ENCODE results near the gene GHITM. TPM values are rescaled to one million over a fixed set of nuclear protein-coding genes. Genes with fewer than 3 reads are reported as not detected.
A peak's percentile ranks its signal among the peaks of the same experiment; 100 is the strongest.
"Not testable (repeated sequence)": the region's sequence is repeated elsewhere in the genome, so short reads cannot be mapped to it uniquely, and the experiment has no call there.

The GHITM gene
- total RNA-seq, 1 donor from 2014 or later = 114 TPM

DNA sequence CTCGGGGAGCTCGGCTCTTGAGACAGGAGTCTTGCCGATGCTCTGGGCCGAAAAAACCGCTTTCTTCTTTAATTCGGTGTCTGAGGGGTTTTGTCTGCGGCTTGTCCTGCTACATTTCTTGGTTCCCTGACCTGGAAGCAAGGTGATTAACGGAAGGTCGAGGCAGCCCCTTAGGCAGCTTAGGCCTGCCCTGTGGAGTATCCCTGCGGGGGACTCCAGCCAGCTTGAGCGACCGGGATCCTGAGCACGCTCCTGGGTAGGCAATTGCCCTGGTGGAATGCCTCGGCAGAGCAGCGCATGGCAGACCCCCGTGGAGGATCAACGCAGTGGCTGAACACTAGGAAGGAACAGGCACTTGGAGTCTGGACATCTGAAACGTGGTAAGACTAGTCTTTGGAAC lies 30.5 kb upstream of the GHITM start:
- peaks cover 4% of the 10 kb centered on the region for H3K27me3 Mint-ChIP-seq

DNA sequence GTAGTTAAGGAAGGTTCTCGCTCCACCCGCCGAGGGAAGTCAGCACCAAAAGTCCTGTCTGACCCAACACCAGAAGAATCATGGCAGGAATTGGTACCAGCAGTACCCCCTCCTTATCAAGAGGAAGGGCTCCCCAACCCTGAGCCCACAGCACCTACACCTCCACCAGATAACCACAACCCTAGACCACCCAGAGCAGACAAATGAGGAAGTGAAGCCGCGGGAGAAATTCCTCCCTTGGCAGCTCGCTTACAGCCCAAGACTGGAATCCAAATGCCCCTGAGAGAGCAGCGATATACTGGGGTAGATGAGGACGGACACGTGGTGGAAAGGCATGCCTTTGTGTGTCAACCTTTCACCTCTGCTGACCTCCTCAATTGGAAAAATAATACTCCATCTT lies 29.5 kb upstream of the GHITM start:
- H3K9me3 Mint-ChIP-seq; H3K27me3 Mint-ChIP-seq; H3K4me1 Mint-ChIP-seq (ENCODE audit: unreplicated experiment); DNase-seq (ENCODE audit: extremely low spot score, unreplicated experiment); H3K27ac Mint-ChIP-seq; H3K36me3 Mint-ChIP-seq; H3K4me3 Mint-ChIP-seq: not testable (repeated sequence)

More for the DNA sequence above, 30.5 kb upstream of the GHITM start:
- no peak for DNase-seq (ENCODE audit: extremely low spot score, unreplicated experiment)
- H3K4me1 Mint-ChIP-seq (ENCODE audit: unreplicated experiment) = no peaks in the 10 kb centered on the region
- H3K27ac Mint-ChIP-seq = no peak overlapping the region
- H3K36me3 Mint-ChIP-seq = no peaks in the 10 kb centered on the region
- H3K9me3 Mint-ChIP-seq = no peaks in the 10 kb centered on the region
- H3K4me3 Mint-ChIP-seq = no peak overlapping the region
- TF ChIP-seq, protein P1, sequence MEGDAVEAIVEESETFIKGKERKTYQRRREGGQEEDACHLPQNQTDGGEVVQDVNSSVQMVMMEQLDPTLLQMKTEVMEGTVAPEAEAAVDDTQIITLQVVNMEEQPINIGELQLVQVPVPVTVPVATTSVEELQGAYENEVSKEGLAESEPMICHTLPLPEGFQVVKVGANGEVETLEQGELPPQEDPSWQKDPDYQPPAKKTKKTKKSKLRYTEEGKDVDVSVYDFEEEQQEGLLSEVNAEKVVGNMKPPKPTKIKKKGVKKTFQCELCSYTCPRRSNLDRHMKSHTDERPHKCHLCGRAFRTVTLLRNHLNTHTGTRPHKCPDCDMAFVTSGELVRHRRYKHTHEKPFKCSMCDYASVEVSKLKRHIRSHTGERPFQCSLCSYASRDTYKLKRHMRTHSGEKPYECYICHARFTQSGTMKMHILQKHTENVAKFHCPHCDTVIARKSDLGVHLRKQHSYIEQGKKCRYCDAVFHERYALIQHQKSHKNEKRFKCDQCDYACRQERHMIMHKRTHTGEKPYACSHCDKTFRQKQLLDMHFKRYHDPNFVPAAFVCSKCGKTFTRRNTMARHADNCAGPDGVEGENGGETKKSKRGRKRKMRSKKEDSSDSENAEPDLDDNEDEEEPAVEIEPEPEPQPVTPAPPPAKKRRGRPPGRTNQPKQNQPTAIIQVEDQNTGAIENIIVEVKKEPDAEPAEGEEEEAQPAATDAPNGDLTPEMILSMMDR (conservative IDR thresholded peaks at IDR 0.05) = no peak

DNA sequence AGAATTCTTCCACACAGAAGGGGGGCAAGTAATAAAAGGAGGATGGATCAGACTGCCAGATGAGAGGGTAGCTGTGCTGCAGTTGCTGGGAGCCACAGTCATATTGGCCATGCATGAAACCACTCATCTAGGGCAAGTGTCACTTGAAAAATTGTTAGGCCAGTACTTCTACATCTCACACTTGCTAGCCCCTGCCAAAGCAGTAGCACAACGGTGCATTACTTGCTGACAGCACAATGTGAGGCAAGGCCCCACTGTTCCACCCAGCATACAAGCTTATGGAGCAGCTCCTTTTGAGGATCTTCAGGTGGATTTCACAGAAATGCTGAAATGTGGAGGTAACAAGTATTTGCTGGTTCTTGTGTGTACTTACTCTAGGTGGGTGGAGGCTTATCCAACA lies 25.8 kb upstream of the GHITM start:
- H3K27me3 Mint-ChIP-seq; H3K4me3 Mint-ChIP-seq; H3K9me3 Mint-ChIP-seq; H3K27ac Mint-ChIP-seq; H3K36me3 Mint-ChIP-seq; DNase-seq (ENCODE audit: extremely low spot score, unreplicated experiment): not testable (repeated sequence)
- peaks cover 15% of the 10 kb centered on the region for H3K4me1 Mint-ChIP-seq (ENCODE audit: unreplicated experiment)

DNA sequence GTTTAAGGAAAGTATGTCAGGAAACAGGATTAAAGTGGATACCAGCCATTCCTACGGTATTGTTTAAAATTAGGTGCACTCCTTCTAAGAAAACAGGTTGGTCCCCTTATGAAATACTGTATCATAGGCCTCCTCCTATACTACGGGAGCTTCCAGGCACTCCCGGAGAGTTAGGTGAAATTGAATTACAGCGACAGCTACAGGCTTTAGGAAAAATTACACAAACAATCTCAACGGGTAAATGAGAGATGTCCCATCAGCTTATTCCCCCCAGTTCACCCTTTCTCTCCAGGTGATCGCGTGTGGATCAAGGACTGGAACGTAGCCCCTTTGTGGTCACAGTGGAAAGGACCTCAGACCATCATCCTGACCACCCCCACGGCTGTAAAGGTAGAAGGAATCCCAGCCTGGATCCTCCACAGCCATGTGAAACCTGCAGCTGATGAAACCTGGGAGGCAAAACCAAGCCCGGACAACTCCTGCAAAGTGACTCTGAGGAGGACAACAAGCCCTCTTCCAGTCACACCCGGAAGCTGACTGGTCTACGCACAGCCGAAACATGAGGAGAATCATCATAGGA lies 25.1 kb upstream of the GHITM start:
- peaks cover 4% of the 10 kb centered on the region for H3K9me3 Mint-ChIP-seq
- H3K27ac Mint-ChIP-seq = no peak overlapping the region
- no peak for DNase-seq (ENCODE audit: extremely low spot score, unreplicated experiment)
- peaks cover 17% of the 10 kb centered on the region for H3K4me1 Mint-ChIP-seq (ENCODE audit: unreplicated experiment)
- H3K36me3 Mint-ChIP-seq = peaks cover 3% of the 10 kb centered on the region
- TF ChIP-seq, protein P1 (conservative IDR thresholded peaks at IDR 0.05) = peak; percentile 57
- H3K4me3 Mint-ChIP-seq = no peak overlapping the region
- H3K27me3 Mint-ChIP-seq = peaks cover 4% of the 10 kb centered on the region

DNA sequence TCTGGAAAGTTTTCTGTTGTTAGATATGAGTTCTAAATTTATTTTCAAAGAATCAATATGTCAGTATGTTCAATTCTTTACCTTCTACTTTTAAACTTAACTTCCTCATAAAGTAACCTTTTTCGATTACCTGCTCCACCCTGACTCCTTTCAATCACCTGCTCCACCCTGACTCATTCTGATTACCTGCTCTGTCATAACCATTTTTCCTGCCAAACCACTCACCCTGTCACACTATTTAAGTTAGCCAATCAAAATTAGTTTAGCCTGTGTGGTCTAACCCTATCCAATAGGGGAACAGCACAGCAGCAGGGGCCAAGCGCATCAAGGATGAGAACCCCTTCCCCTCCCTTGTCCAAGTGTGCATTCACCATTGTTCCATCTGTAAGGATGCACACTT lies 22.1 kb upstream of the GHITM start:
- H3K9me3 Mint-ChIP-seq; H3K27ac Mint-ChIP-seq; DNase-seq (ENCODE audit: extremely low spot score, unreplicated experiment); H3K27me3 Mint-ChIP-seq; H3K36me3 Mint-ChIP-seq; H3K4me3 Mint-ChIP-seq: not testable (repeated sequence)
- H3K4me1 Mint-ChIP-seq (ENCODE audit: unreplicated experiment) = peaks cover 17% of the 10 kb centered on the region

DNA sequence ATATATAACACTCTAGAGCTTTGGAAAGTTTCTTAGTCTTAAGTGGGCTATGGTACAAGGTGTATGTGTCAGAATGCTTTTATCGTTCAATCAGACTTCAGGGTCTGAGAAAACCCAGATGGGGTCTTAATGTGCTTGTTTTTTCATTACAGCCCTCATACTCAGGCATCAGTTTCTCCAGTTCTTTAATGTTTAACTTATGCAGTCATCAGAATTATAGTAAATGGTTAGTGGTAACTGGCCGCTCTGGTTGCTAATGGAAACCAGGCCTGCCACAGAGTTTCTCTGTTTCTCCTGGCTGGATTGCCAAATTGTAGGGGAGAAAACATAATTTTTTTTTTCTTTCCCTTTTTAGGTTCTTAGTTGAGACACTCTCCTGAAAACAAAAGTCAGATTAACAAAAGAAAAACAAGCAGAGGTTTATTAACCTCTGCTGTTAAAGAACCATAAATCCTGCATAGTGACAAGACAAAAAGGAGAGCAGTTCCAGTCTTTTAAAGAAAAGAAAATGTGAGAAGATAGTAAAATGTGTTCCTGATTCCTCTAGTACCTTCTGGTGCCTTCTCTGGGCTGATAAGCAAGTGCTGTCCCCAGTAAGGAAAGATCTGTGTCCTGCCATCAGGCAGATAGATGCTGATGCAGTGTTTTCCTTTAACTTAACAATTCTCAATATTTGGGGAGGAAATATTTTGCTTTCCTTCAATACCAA lies 21.5 kb upstream of the GHITM start:
- H3K27ac Mint-ChIP-seq = no peak overlapping the region
- H3K4me3 Mint-ChIP-seq = no peak overlapping the region
- peaks cover 3% of the 10 kb centered on the region for H3K36me3 Mint-ChIP-seq
- peaks cover 17% of the 10 kb centered on the region for H3K4me1 Mint-ChIP-seq (ENCODE audit: unreplicated experiment)
- TF ChIP-seq, protein P1 (conservative IDR thresholded peaks at IDR 0.05) = no peak
- H3K27me3 Mint-ChIP-seq = no peaks in the 10 kb centered on the region
- peaks cover 4% of the 10 kb centered on the region for H3K9me3 Mint-ChIP-seq
- no peak for DNase-seq (ENCODE audit: extremely low spot score, unreplicated experiment)

DNA sequence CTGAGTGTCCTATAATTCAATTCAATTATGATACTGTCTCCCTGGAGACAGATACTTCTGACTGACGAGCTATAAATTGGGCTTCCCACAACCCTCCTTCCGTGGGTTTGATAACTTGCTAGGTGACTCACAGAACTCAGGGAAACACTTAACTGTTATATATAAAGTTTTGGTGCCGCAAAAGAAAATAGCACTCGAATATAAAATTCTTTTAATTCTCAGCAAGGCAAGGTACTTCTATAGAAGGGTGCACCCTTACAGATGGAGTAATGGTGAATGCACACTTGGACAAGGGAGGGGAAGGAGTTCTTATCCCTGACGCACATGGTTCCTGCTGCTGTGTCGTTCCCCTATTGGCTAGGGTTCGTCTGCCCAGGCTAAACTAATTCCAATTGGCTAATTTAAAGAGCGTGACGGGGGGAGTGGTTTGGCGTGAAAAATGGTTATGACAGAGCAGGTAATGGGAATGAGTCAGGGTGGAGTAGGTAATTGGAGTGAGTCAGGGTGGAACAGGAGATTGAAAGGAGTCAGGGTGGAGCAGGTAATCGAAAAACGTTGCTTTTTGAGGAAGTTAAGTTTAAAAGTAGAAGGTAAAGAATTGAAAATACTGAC lies 20.8 kb upstream of the GHITM start:
- Mint-ChIP-seq H3K27me3 (no peaks in the 10 kb centered on the region), H3K4me1 (ENCODE audit: unreplicated experiment) (peaks cover 17% of the 10 kb centered on the region), H3K4me3 (no peak overlapping the region), H3K9me3 (peaks cover 4% of the 10 kb centered on the region), H3K27ac (no peak overlapping the region), H3K36me3 (peaks cover 3% of the 10 kb centered on the region)
- DNase-seq (ENCODE audit: extremely low spot score, unreplicated experiment) = no peak
- TF ChIP-seq, protein P1 (conservative IDR thresholded peaks at IDR 0.05) = no peak
